MCF 10A (cell line): Measurements from ENCODE around the gene ELL. TPM values are rescaled to one million over a fixed set of nuclear protein-coding genes. Genes with fewer than 3 reads are reported as not detected.
"Not testable (repeated sequence)": the region's sequence is repeated elsewhere in the genome, so short reads cannot be mapped to it uniquely, and the experiment has no call there.

ENCODE experiments used
- BruUV-seq: library from RNA; stranded (reverse); fragments of 400-500 nt; replicated peaks from 2 replicates; lab custom pipeline; 2021; lab: Mats Ljungman, UMichigan
- CTCF ChIA-PET: fragments of 300-600 bp; sonication (Branson Sonifier 250); formaldehyde crosslinking; extraction: SDS; loops from one replicate; lab custom pipeline; 2021; ENCODE audit warnings: antibody characterized with exemption, inconsistent platforms; lab: Yijun Ruan, JAX
- POLR2A ChIA-PET: fragments of 300-600, 350-650 bp; sonication (Branson Sonifier 250); formaldehyde crosslinking; extraction: SDS; loops from one replicate; lab custom pipeline; 2020; ENCODE audit warnings: antibody characterized with exemption, inconsistent platforms; lab: Yijun Ruan, JAX
- DNase-seq: peaks from one replicate; pipeline ENCODE4 v3.0.0-alpha.2; 2018; ENCODE audit not compliant: unreplicated experiment
- H3K27ac Mint-ChIP-seq: one replicate; pipeline ENCODE4 v1.8.0; 2022; ENCODE audit warnings: mild to moderate bottlenecking, low read depth, mixed read lengths; ENCODE audit not compliant: unreplicated experiment
- H3K27me3 Mint-ChIP-seq: one replicate; pipeline ENCODE4 v1.8.0; 2022; ENCODE audit warnings: mixed read lengths; ENCODE audit not compliant: insufficient read depth, unreplicated experiment
- H3K36me3 Mint-ChIP-seq: one replicate; pipeline ENCODE4 v1.8.0; 2022; ENCODE audit warnings: mild to moderate bottlenecking, moderate library complexity, mixed read lengths; ENCODE audit not compliant: insufficient read depth, unreplicated experiment
- H3K4me1 Mint-ChIP-seq: one replicate; pipeline ENCODE4 v1.8.0; 2022; ENCODE audit warnings: mixed read lengths; ENCODE audit not compliant: insufficient read depth, unreplicated experiment
- H3K4me3 Mint-ChIP-seq: one replicate; pipeline ENCODE4 v1.8.0; 2022; ENCODE audit warnings: mild to moderate bottlenecking, moderate library complexity, mixed read lengths; ENCODE audit not compliant: unreplicated experiment
- H3K9me3 Mint-ChIP-seq: one replicate; pipeline ENCODE4 v1.8.0; 2022; ENCODE audit warnings: mixed read lengths; ENCODE audit not compliant: unreplicated experiment
- CTCF ChIP-seq: fragments of 200-600 bp; IDR thresholded peaks from one replicate; pipeline ENCODE4 v1.8.0; 2022; ENCODE audit warnings: antibody characterized with exemption, mild to moderate bottlenecking; ENCODE audit not compliant: unreplicated experiment
- intact Hi-C: fragments of 100-400 bp; cut with micrococcal nuclease; formaldehyde crosslinking; loops from 2 replicates; pipeline ENCODE4 v1.14.1; 2022
- total RNA-seq: library from RNA; stranded (reverse); gene quantifications from 2 replicates; pipeline ENCODE4 v1.2.3, GENCODE V29; 2022

The ELL gene
- total RNA-seq, 1 experiment from 2014 or later, result 22.4 TPM

- H3K9me3 Mint-ChIP-seq, H3K27me3 Mint-ChIP-seq, H3K4me3 Mint-ChIP-seq, DNase-seq, H3K36me3 Mint-ChIP-seq, intact Hi-C loops, BruUV-seq, H3K4me1 Mint-ChIP-seq: not testable (repeated sequence)
- POLR2A ChIA-PET, result interaction anchor here (1.3 kb wide), 1 partner anchor 11 kb away, joined by 4 read pairs; no protein-coding TSS in a partner anchor
- H3K27ac Mint-ChIP-seq, result peak overlapping the region; percentile 31
- CTCF ChIA-PET, result interaction anchor here (0.6 to 1.3 kb wide), 8 partner anchors 10 to 1427 kb away, joined by 3 to 7 read pairs (median 3); partner anchors contain the start of gene SSBP4
Observed at GRCh38 chr19:18402455-18403248, 119.2 kb downstream of the ELL start.

GRCh38 chr19:18401580-18402112 is 120.2 kb downstream of the ELL start:
- POLR2A ChIA-PET, result interaction anchor here (0.5 to 1.3 kb wide), 4 partner anchors 9 to 31 kb away, joined by 3 to 5 read pairs (median 4); no protein-coding TSS in a partner anchor
- DNase-seq, result peak; percentile 75
- Mint-ChIP-seq H3K27me3 (no peaks in the 10 kb centered on the region), H3K36me3 (no peaks in the 10 kb centered on the region), H3K4me1 (peaks cover 10% of the 10 kb centered on the region), H3K4me3 (no peak overlapping the region), H3K27ac (peak overlapping the region; percentile 31), H3K9me3 (no peaks in the 10 kb centered on the region)
- intact Hi-C loops, result no loop called here
- CTCF ChIA-PET, result interaction anchor here (0.6 to 1.3 kb wide), 8 partner anchors 8 to 537 kb away, joined by 3 to 7 read pairs (median 4); partner anchors contain the start of gene SSBP4
- TF ChIP-seq CTCF, result peak; percentile 25
- no TSS peak for BruUV-seq

- intact Hi-C loops, result no loop called here
- BruUV-seq, result no TSS peak
- ChIA-PET POLR2A (interaction anchor here (1.1 to 1.7 kb wide), 4 partner anchors 11 to 117 kb away, joined by 3 to 8 read pairs (median 4); partner anchors contain the start of genes GDF15 and JUND), CTCF (interaction anchor here (0.6 to 1.7 kb wide), 9 partner anchors 10 to 449 kb away, joined by 3 to 19 read pairs (median 3); partner anchors contain the start of genes GDF15 and SSBP4)
- Mint-ChIP-seq H3K36me3 (no peaks in the 10 kb centered on the region), H3K4me3 (no peak overlapping the region), H3K4me1 (peaks cover 10% of the 10 kb centered on the region), H3K27me3 (no peaks in the 10 kb centered on the region), H3K9me3 (no peaks in the 10 kb centered on the region), H3K27ac (no peak overlapping the region)
- peak; percentile 62 for DNase-seq
- no peak for TF ChIP-seq CTCF
Observed at GRCh38 chr19:18399008-18399407, 122.9 kb downstream of the ELL start.

GRCh38 chr19:18397242-18398202 is 124.3 kb downstream of the ELL start, which contains the start of gene LRRC25:
LRRC25 (minus strand) TSS chr19:18397622; CDS start chr19:18396963, 659 bp downstream.
- intact Hi-C loops, result no loop called here
- BruUV-seq, result no TSS peak
- TF ChIP-seq CTCF, result no peak
- peaks cover 10% of the 10 kb centered on the region for H3K4me1 Mint-ChIP-seq
- no peaks in the 10 kb centered on the region for H3K9me3 Mint-ChIP-seq
- H3K27me3 Mint-ChIP-seq, result no peaks in the 10 kb centered on the region
- no peaks in the 10 kb centered on the region for H3K36me3 Mint-ChIP-seq
- POLR2A ChIA-PET, result interaction anchor here (0.7 kb wide), 1 partner anchor 8 kb away, joined by 3 read pairs; no protein-coding TSS in a partner anchor
- H3K27ac Mint-ChIP-seq, result no peak within 1 kb of the TSS
- CTCF ChIA-PET, result interaction anchor here (0.7 to 1.6 kb wide), 5 partner anchors 9 to 69 kb away, joined by 3 to 10 read pairs (median 4); no protein-coding TSS in a partner anchor
- no peak within 1 kb of the TSS for H3K4me3 Mint-ChIP-seq
- DNase-seq, result no peak
